Keratinocyte (primary cell): ENCODE data around the gene MAP3K10. TPM values are rescaled to one million over a fixed set of nuclear protein-coding genes. Genes with fewer than 3 reads are reported as not detected.

Source experiments
- DNase-seq: peaks from one replicate; pipeline ENCODE4 v3.0.0-alpha.2; 2011; ENCODE audit warnings: low read depth, missing footprints, low spot score
- FAIRE-seq: peaks from 2 replicates; lab custom pipeline; 2011; peaks lifted over from hg19 to GRCh38; lab: Jason Lieb, UNC
- H2AFZ ChIP-seq: 2 replicates; pipeline ENCODE4 v1.6.0; 2012; ENCODE audit warnings: low read length, control low read depth, inconsistent platforms; ENCODE audit not compliant: control insufficient read depth
- H3K27ac ChIP-seq: 2 replicates; pipeline ENCODE4 v1.5.1; 2011; ENCODE audit warnings: low read length; ENCODE audit not compliant: control insufficient read depth, insufficient read depth
- H3K27me3 ChIP-seq: 3 replicates; pipeline ENCODE4 v1.6.0; 2011; ENCODE audit warnings: low read length; ENCODE audit not compliant: control insufficient read depth, insufficient read depth; ENCODE audit errors: extremely low read depth
- H3K36me3 ChIP-seq, 2 experiments: 2 replicates in 1 of 2; 3 replicates in 1 of 2; pipeline ENCODE4 v1.5.1; 2011; ENCODE audit warnings: low read length in 2 of 2, mild to moderate bottlenecking in 1 of 2; ENCODE audit not compliant: control insufficient read depth in 2 of 2, insufficient read depth in 2 of 2; ENCODE audit errors: extremely low read depth in 1 of 2
- H3K4me1 ChIP-seq: 3 replicates; pipeline ENCODE4 v1.5.1; 2011; ENCODE audit warnings: low read length; ENCODE audit not compliant: control insufficient read depth, insufficient read depth; ENCODE audit errors: extremely low read depth
- H3K4me2 ChIP-seq: 3 replicates; pipeline ENCODE4 v1.6.0; 2011; ENCODE audit warnings: low read depth, low read length; ENCODE audit not compliant: control insufficient read depth, insufficient read depth; ENCODE audit errors: extremely low read depth
- H3K4me3 ChIP-seq, 3 experiments: fragments of 200-600 bp in 1 of 3; sonication (generic) in 1 of 3; 2 replicates in 2 of 3; 3 replicates in 1 of 3; pipeline ENCODE4 v1.5.1; 2011 to 2016; ENCODE audit warnings: low read length in 3 of 3, mild to moderate bottlenecking in 3 of 3, control low read depth in 2 of 3, inconsistent platforms in 1 of 3, low read depth in 1 of 3, mixed read lengths in 1 of 3, mixed run types in 1 of 3, moderate library complexity in 1 of 3; ENCODE audit not compliant: control insufficient read depth in 2 of 3, insufficient read depth in 2 of 3; ENCODE audit errors: extremely low read depth in 1 of 3
- H3K79me2 ChIP-seq: 2 replicates; pipeline ENCODE4 v1.6.0; 2012; ENCODE audit warnings: low read length; ENCODE audit not compliant: control insufficient read depth, insufficient read depth
- H3K9ac ChIP-seq: 3 replicates; pipeline ENCODE4 v1.6.0; 2011; ENCODE audit warnings: low read length; ENCODE audit not compliant: control insufficient read depth, insufficient read depth; ENCODE audit errors: extremely low read depth
- H3K9me1 ChIP-seq: 3 replicates; pipeline ENCODE4 v1.6.0; 2011; ENCODE audit warnings: low read length; ENCODE audit not compliant: control insufficient read depth, insufficient read depth; ENCODE audit errors: extremely low read depth
- H3K9me3 ChIP-seq: 2 replicates; pipeline ENCODE4 v1.5.1; 2012; ENCODE audit warnings: low read depth, low read length; ENCODE audit not compliant: control insufficient read depth
- H4K20me1 ChIP-seq: 3 replicates; pipeline ENCODE4 v1.6.0; 2011; ENCODE audit warnings: low read length; ENCODE audit not compliant: control insufficient read depth, insufficient read depth; ENCODE audit errors: extremely low read depth
- CTCF ChIP-seq, 3 experiments: IDR thresholded peaks in 1 of 3; conservative IDR thresholded peaks in 1 of 3; optimal IDR thresholded peaks in 1 of 3; 2 replicates in 2 of 3; 3 replicates in 1 of 3; pipeline versions ENCODE3 to v1.5.1; 2011; ENCODE audit warnings: low read length in 3 of 3, mild to moderate bottlenecking in 3 of 3, moderate library complexity in 2 of 3, control low read depth in 1 of 3, inconsistent platforms in 1 of 3; ENCODE audit not compliant: insufficient read depth in 2 of 3; ENCODE audit errors: extremely low read depth in 1 of 3
- EZH2 ChIP-seq: IDR thresholded peaks from one replicate; pipeline ENCODE4 v1.6.1; 2012; ENCODE audit warnings: inconsistent platforms, mild to moderate bottlenecking, low read length, moderate library complexity
- dilution Hi-C: fragments of 300-500 bp; cut with MboI; formaldehyde crosslinking; loops from one replicate; pipeline ENCODE4 v1.7.0; 2020; ENCODE audit warnings: low sequenced_read_pairs; ENCODE audit not compliant: extremely low pct_ligation_motif_present
- polyA plus RNA-seq, 5 experiments: library from polyadenylated mRNA; depleted of rRNA in 3 of 5; stranded (reverse) in 3 of 5; stranded (forward) in 1 of 5; unstranded in 1 of 5; fragments of >200 nt; gene quantifications; 1 replicate in 1 of 5; 2 replicates in 3 of 5; 3 replicates in 1 of 5; pipeline versions ENCODE4 v1.2.1 to v1.2.3, GENCODE V29; 2011 to 2012; ENCODE audit warnings: missing spikeins in 2 of 5, low read depth in 1 of 5, low replicate concordance in 1 of 5

MAP3K10 gene
- polyA plus RNA-seq, 1 donor (not counting 4 experiments of a cell fraction or from before 2014, with no cell fraction given), result 2.9 TPM

GRCh38 chr19:40237791-40238190 is 46.6 kb downstream of the MAP3K10 start:
- H3K79me2 ChIP-seq, result no peaks in the 10 kb centered on the region
- no peaks in the 10 kb centered on the region for H4K20me1 ChIP-seq
- H3K9me3 ChIP-seq, result no peaks in the 10 kb centered on the region
- no peak overlapping the region for H3K9ac ChIP-seq
- dilution Hi-C loops, result no loop called here
- H3K36me3 ChIP-seq, result peaks cover 13 to 41% of the 10 kb centered on the region in 2 experiments
- no peaks in the 10 kb centered on the region for H3K9me1 ChIP-seq
- no peak overlapping the region for H2AFZ ChIP-seq
- no peak for DNase-seq
- TF ChIP-seq CTCF (optimal IDR thresholded peaks at IDR 0.05 in 1 of 3, IDR thresholded peaks at IDR 0.05 in 1 of 3, conservative IDR thresholded peaks at IDR 0.05 in 1 of 3; ENCODE audit: extremely low read depth in 1 of 3, insufficient read depth in 2 of 3, low read length in 3 of 3), result no peak
- no peak for FAIRE-seq
- H3K27ac ChIP-seq, result no peak overlapping the region
- no peaks in the 10 kb centered on the region for H3K27me3 ChIP-seq
- H3K4me2 ChIP-seq, result no peak overlapping the region
- H3K4me1 ChIP-seq, result no peaks in the 10 kb centered on the region
- H3K4me3 ChIP-seq, result no peak overlapping the region

- H3K36me3 ChIP-seq, result peaks cover 13 to 41% of the 10 kb centered on the region in 2 experiments
- no peaks in the 10 kb centered on the region for H3K9me3 ChIP-seq
- dilution Hi-C loops, result no loop called here
Observed at GRCh38 chr19:40238775-40239174, 47.5 kb downstream of the MAP3K10 start.

More at GRCh38 chr19:40238775-40239174, 47.5 kb downstream of the MAP3K10 start:
- FAIRE-seq (no peak), DNase-seq (no peak)
- Histone ChIP-seq H2AFZ (no peak overlapping the region), H3K79me2 (no peaks in the 10 kb centered on the region), H3K9me1 (no peaks in the 10 kb centered on the region), H3K27ac (no peak overlapping the region), H3K9ac (no peak overlapping the region), H3K4me2 (no peak overlapping the region), H3K4me3 (no peak overlapping the region), H4K20me1 (no peaks in the 10 kb centered on the region), H3K27me3 (no peaks in the 10 kb centered on the region), H3K4me1 (no peaks in the 10 kb centered on the region)
- TF ChIP-seq CTCF (optimal IDR thresholded peaks at IDR 0.05 in 1 of 3, IDR thresholded peaks at IDR 0.05 in 1 of 3, conservative IDR thresholded peaks at IDR 0.05 in 1 of 3; ENCODE audit: extremely low read depth in 1 of 3, insufficient read depth in 2 of 3, low read length in 3 of 3) (no peak), EZH2 (no peak)
